H1 (cell line): ENCODE data around the gene NCAM1. TPM values are rescaled to one million over a fixed set of nuclear protein-coding genes. Genes with fewer than 3 reads are reported as not detected.

Experiments
- CTCF ChIA-PET: fragments of 300-600 bp; sonication (Branson Sonifier 250); formaldehyde crosslinking; loops from one replicate; lab custom pipeline; 2021; ENCODE audit not compliant: partially characterized antibody; lab: Charles Lee
- POLR2A ChIA-PET: fragments of 300-600 bp; sonication (Branson Sonifier 250); formaldehyde crosslinking; loops from one replicate; lab custom pipeline; 2021; ENCODE audit warnings: inconsistent platforms; ENCODE audit not compliant: partially characterized antibody; lab: Charles Lee
- DNase-seq, 2 experiments: peaks; one replicate each; pipeline versions ENCODE4 v3.0.0 to v3.0.0-alpha.2; 2010 to 2022; ENCODE audit warnings: low spot score in 2 of 2, low read depth in 1 of 2, mixed read lengths in 1 of 2
- FAIRE-seq: peaks from 2 replicates; lab custom pipeline; 2011; peaks lifted over from hg19 to GRCh38; lab: Jason Lieb, UNC
- H2AFZ ChIP-seq: 2 replicates; pipeline ENCODE4 v1.8.1; 2012; ENCODE audit warnings: low read length, inconsistent platforms
- H2AK5ac ChIP-seq: 2 replicates; pipeline ENCODE4 v1.6.1; 2013; ENCODE audit warnings: low read depth, low read length
- H2BK120ac ChIP-seq: replicated peaks from 2 replicates; pipeline ENCODE3; 2013; ENCODE audit warnings: low read depth, low read length, inconsistent platforms
- H2BK12ac ChIP-seq: 2 replicates; pipeline ENCODE4 v1.6.1; 2013; ENCODE audit warnings: low read depth, low read length
- H2BK15ac ChIP-seq: 2 replicates; pipeline ENCODE4 v1.6.1; 2013; ENCODE audit warnings: low read length
- H2BK20ac ChIP-seq: 2 replicates; pipeline ENCODE4 v1.6.1; 2013; ENCODE audit warnings: low read length
- H2BK5ac ChIP-seq: 2 replicates; pipeline ENCODE4 v1.6.1; 2013; ENCODE audit warnings: low read depth, low read length
- H3K14ac ChIP-seq: 2 replicates; pipeline ENCODE4 v1.6.1; 2013; ENCODE audit warnings: inconsistent platforms; ENCODE audit not compliant: insufficient read length
- H3K18ac ChIP-seq: 2 replicates; pipeline ENCODE4 v1.6.1; 2013; ENCODE audit warnings: low read length; ENCODE audit errors: extremely low read depth
- H3K23ac ChIP-seq: 2 replicates; pipeline ENCODE4 v1.6.1; 2013; ENCODE audit warnings: inconsistent platforms; ENCODE audit not compliant: insufficient read length
- H3K23me2 ChIP-seq: 2 replicates; pipeline ENCODE4 v1.6.1; 2013; ENCODE audit warnings: low read depth, low read length
- H3K27ac ChIP-seq: 2 replicates; pipeline ENCODE4 v1.6.1; 2011; ENCODE audit warnings: low read depth, low read length, inconsistent platforms
- H3K27me3 ChIP-seq, 4 experiments: replicated peaks in 1 of 4; 1 replicate in 1 of 4; 2 replicates in 3 of 4; pipeline versions ENCODE4 v1.6.1 to v1.8.1; 2011 to 2013; ENCODE audit warnings: low read length in 3 of 4, mild to moderate bottlenecking in 3 of 4, inconsistent platforms in 2 of 4, mixed read lengths in 2 of 4, moderate library complexity in 1 of 4; ENCODE audit not compliant: control insufficient read depth in 3 of 4, insufficient read depth in 3 of 4; ENCODE audit errors: extremely low read depth in 1 of 4
- H3K36me3 ChIP-seq, 4 experiments: 2 replicates each; pipeline versions ENCODE4 v1.6.1 to v1.8.1; 2011 to 2013; ENCODE audit warnings: mild to moderate bottlenecking in 4 of 4, low read length in 3 of 4, moderate library complexity in 2 of 4, control low read depth in 1 of 4, inconsistent platforms in 1 of 4; ENCODE audit not compliant: insufficient read depth in 4 of 4, control insufficient read depth in 2 of 4
- H3K4ac ChIP-seq: replicated peaks from 2 replicates; pipeline ENCODE3; 2013; ENCODE audit warnings: low read length, low read depth, mixed read lengths, inconsistent platforms; ENCODE audit not compliant: insufficient read length
- H3K4me1 ChIP-seq, 4 experiments: replicated peaks in 1 of 4; 1 replicate in 1 of 4; 2 replicates in 3 of 4; pipeline versions ENCODE4 v1.6.1 to v1.8.1; 2011 to 2013; ENCODE audit warnings: low read length in 3 of 4, inconsistent platforms in 2 of 4, mixed read lengths in 1 of 4; ENCODE audit not compliant: insufficient read depth in 4 of 4, control insufficient read depth in 3 of 4
- H3K4me2 ChIP-seq, 2 experiments: 2 replicates each; pipeline versions ENCODE4 v1.6.1 to v1.8.1; 2011 to 2013; ENCODE audit warnings: low read depth in 2 of 2, low read length in 2 of 2, control low read depth in 1 of 2, inconsistent platforms in 1 of 2, mild to moderate bottlenecking in 1 of 2; ENCODE audit not compliant: insufficient read depth in 1 of 2
- H3K4me3 ChIP-seq, 4 experiments: fragments of 200-600, 300-600 bp in 1 of 4; sonication (generic), shearing (Covaris generic), sonication (Bioruptor Twin) in 1 of 4; 2 replicates each; pipeline versions ENCODE4 v1.5.1 to v1.8.1; 2011 to 2016; ENCODE audit warnings: low read length in 4 of 4, low read depth in 3 of 4, control low read depth in 2 of 4, inconsistent platforms in 2 of 4, mild to moderate bottlenecking in 2 of 4, mixed read lengths in 1 of 4, moderate library complexity in 1 of 4; ENCODE audit not compliant: insufficient read depth in 2 of 4; ENCODE audit errors: extremely low read depth in 1 of 4
- H3K56ac ChIP-seq: replicated peaks from 2 replicates; pipeline ENCODE3; 2013; ENCODE audit warnings: low read depth, mild to moderate bottlenecking, mixed read lengths, low read length, inconsistent platforms; ENCODE audit not compliant: insufficient read length
- H3K79me1 ChIP-seq: 2 replicates; pipeline ENCODE4 v1.6.1; 2013; ENCODE audit warnings: low read depth, low read length, control low read depth
- H3K79me2 ChIP-seq, 2 experiments: 2 replicates each; pipeline versions ENCODE4 v1.6.1 to v1.8.1; 2012 to 2013; ENCODE audit warnings: low read length in 2 of 2, mild to moderate bottlenecking in 2 of 2, inconsistent platforms in 1 of 2; ENCODE audit not compliant: insufficient read depth in 2 of 2, control insufficient read depth in 1 of 2
- H3K9ac ChIP-seq, 4 experiments: replicated peaks in 1 of 4; 1 replicate in 1 of 4; 2 replicates in 3 of 4; pipeline versions ENCODE4 v1.6.1 to v1.8.1; 2011 to 2013; ENCODE audit warnings: low read depth in 3 of 4, low read length in 3 of 4, control low read depth in 2 of 4, mild to moderate bottlenecking in 2 of 4, moderate library complexity in 2 of 4, inconsistent platforms in 1 of 4; ENCODE audit errors: extremely low read depth in 1 of 4
- H3K9me3 ChIP-seq, 2 experiments: 2 replicates each; pipeline versions ENCODE4 v1.6.1 to v1.8.1; 2012 to 2013; ENCODE audit warnings: mild to moderate bottlenecking in 2 of 2, moderate library complexity in 2 of 2, control low read depth in 1 of 2, inconsistent platforms in 1 of 2, low read depth in 1 of 2, low read length in 1 of 2, mixed read lengths in 1 of 2; ENCODE audit not compliant: insufficient read depth in 2 of 2
- H4K20me1 ChIP-seq, 2 experiments: replicated peaks in 1 of 2; 2 replicates each; pipeline versions ENCODE3 to v1.8.1; 2011 to 2013; ENCODE audit warnings: inconsistent platforms in 2 of 2, low read length in 2 of 2, mild to moderate bottlenecking in 1 of 2; ENCODE audit not compliant: insufficient read depth in 2 of 2, control insufficient read depth in 1 of 2
- H4K5ac ChIP-seq: 2 replicates; pipeline ENCODE4 v1.6.1; 2013; ENCODE audit warnings: low read length, low read depth, mixed read lengths, inconsistent platforms; ENCODE audit not compliant: insufficient read length
- H4K8ac ChIP-seq: 2 replicates; pipeline ENCODE4 v1.8.0; 2013; ENCODE audit warnings: mild to moderate bottlenecking, moderate library complexity, low read length, inconsistent platforms; ENCODE audit not compliant: insufficient read depth; ENCODE audit errors: extremely low read depth
- H4K91ac ChIP-seq: replicated peaks from 2 replicates; pipeline ENCODE3; 2013; ENCODE audit warnings: low read length, mixed read lengths, inconsistent platforms; ENCODE audit not compliant: insufficient read length
- ATF2 ChIP-seq: IDR thresholded peaks from 2 replicates; pipeline ENCODE4 v1.6.1; 2012; ENCODE audit warnings: low read length, inconsistent platforms
- CHD2 ChIP-seq: IDR thresholded peaks from 2 replicates; pipeline ENCODE4 v1.6.1; 2012; ENCODE audit warnings: low read length, improper control_type of control experiment
- CTCF ChIP-seq, 3 experiments: IDR thresholded peaks; 1 replicate in 2 of 3; 2 replicates in 1 of 3; pipeline versions ENCODE4 v1.5.1 to v1.6.1; 2011; ENCODE audit warnings: low read length in 3 of 3, mild to moderate bottlenecking in 3 of 3, inconsistent platforms in 2 of 3, low read depth in 1 of 3, moderate library complexity in 1 of 3; ENCODE audit not compliant: insufficient read depth in 1 of 3; ENCODE audit errors: control extremely low read depth in 1 of 3
- E2F6 ChIP-seq: IDR thresholded peaks from 2 replicates; pipeline ENCODE4 v1.6.1; 2012; ENCODE audit warnings: inconsistent platforms
- GABPA ChIP-seq: IDR thresholded peaks from 2 replicates; pipeline ENCODE4 v1.6.1; 2011; ENCODE audit warnings: mild to moderate bottlenecking, low read length, moderate library complexity, borderline replicate concordance; ENCODE audit not compliant: insufficient read depth
- MAFK ChIP-seq: IDR thresholded peaks from 2 replicates; pipeline ENCODE4 v1.6.1; 2012; ENCODE audit warnings: low read depth, mild to moderate bottlenecking, improper control_type of control experiment, low read length
- polyA plus RNA-seq, 7 experiments: library from polyadenylated mRNA; depleted of rRNA in 3 of 7; stranded (reverse) in 5 of 7; unstranded in 2 of 7; fragments of >200 nt in 5 of 7; fragments of 200-250 nt in 2 of 7; gene quantifications; 1 replicate in 5 of 7; 2 replicates in 1 of 7; 4 replicates in 1 of 7; pipeline versions ENCODE4 v1.2.1 to v1.2.3, GENCODE V29; 2011 to 2013; ENCODE audit warnings: missing spikeins in 2 of 7, mixed read lengths in 2 of 7
- total RNA-seq: library from RNA; stranded (reverse); fragmentation: NEBNext Ultra II Directional; extraction: Animal tissue kit (Norgen Biotek cat#: 25700); gene quantifications from 2 replicates; pipeline ENCODE4 v1.2.1, GENCODE V29; 2021

Gene NCAM1
- total and polyA plus RNA-seq, 2 of the 8 experiments (the other 6 are each of a cell fraction or from before 2014, with no cell fraction given), result 3.1 to 4.3 TPM

- no peak overlapping the region for H3K56ac ChIP-seq
- DNase-seq (no peak), FAIRE-seq (no peak)
- no peak overlapping the region for H3K18ac ChIP-seq
- no peaks in the 10 kb centered on the region for H3K36me3 ChIP-seq
- H3K4ac ChIP-seq, result no peak overlapping the region
- H3K14ac ChIP-seq, result no peak overlapping the region
- H4K8ac ChIP-seq, result no peak overlapping the region
- H3K23ac ChIP-seq, result no peak overlapping the region
- no peak overlapping the region; a peak in 1 of 7 replicates for H3K9ac ChIP-seq
- H3K4me2 ChIP-seq, result no peak overlapping the region
- no peaks in the 10 kb centered on the region for H3K79me2 ChIP-seq
- H3K27ac ChIP-seq, result no peak overlapping the region
- H3K4me1 ChIP-seq, result 0 out of 7 replicates have a peak, but pooled peaks cover 0 to 2% (median 0%) of the 10 kb centered on the region in 4 experiments
- ChIA-PET POLR2A (no interaction called here), CTCF (interaction anchor here (0.7 to 1.3 kb wide), 5 partner anchors 11 to 146 kb away, joined by 3 to 5 read pairs (median 3); no protein-coding TSS in a partner anchor)
- H2BK120ac ChIP-seq, result no peak overlapping the region
- no peak overlapping the region for H3K4me3 ChIP-seq
- no peak overlapping the region for H2BK5ac ChIP-seq
- no peaks in the 10 kb centered on the region for H4K20me1 ChIP-seq
- H2BK20ac ChIP-seq, result no peak overlapping the region
- no peaks in the 10 kb centered on the region for H3K79me1 ChIP-seq
- no peak overlapping the region for H2BK12ac ChIP-seq
- no peak overlapping the region for H4K91ac ChIP-seq
- no peak overlapping the region for H2AK5ac ChIP-seq
- 0 out of 2 replicates have a peak, but pooled peaks cover 1% of the 10 kb centered on the region for H3K23me2 ChIP-seq
- no peaks in the 10 kb centered on the region for H3K9me3 ChIP-seq
- no peak overlapping the region for H2AFZ ChIP-seq
- no peak overlapping the region for H4K5ac ChIP-seq
- H2BK15ac ChIP-seq, result no peak overlapping the region
- H3K27me3 ChIP-seq, result no peaks in the 10 kb centered on the region
- no peak for TF ChIP-seq ATF2
- TF ChIP-seq CHD2, result no peak
- TF ChIP-seq CTCF (IDR thresholded peaks at IDR 0.05; ENCODE audit: control extremely low read depth in 1 of 3, insufficient read depth in 1 of 3, low read depth in 1 of 3, low read length in 3 of 3), result no peak
- no peak for TF ChIP-seq GABPA
- TF ChIP-seq MAFK, result no peak
- TF ChIP-seq E2F6, result no peak
Measured at GRCh38 chr11:113015098-113015455, 53.9 kb downstream of the NCAM1 start.
